ENCODE data around the gene KRTAP10-5.
"Not testable (repeated sequence)": the region's sequence is repeated elsewhere in the genome, so short reads cannot be mapped to it uniquely, and the experiment has no call there.

The KRTAP10-5 gene, protein sequence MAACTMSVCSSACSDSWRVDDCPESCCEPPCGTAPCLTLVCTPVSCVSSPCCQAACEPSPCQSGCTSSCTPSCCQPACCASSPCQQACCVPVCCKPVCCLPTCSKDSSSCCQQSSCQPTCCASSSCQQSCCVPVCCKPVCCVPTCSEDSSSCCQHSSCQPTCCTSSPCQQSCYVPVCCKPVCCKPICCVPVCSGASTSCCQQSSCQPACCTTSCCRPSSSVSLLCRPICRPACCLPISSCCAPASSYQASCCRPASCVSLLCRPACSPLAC

DNA sequence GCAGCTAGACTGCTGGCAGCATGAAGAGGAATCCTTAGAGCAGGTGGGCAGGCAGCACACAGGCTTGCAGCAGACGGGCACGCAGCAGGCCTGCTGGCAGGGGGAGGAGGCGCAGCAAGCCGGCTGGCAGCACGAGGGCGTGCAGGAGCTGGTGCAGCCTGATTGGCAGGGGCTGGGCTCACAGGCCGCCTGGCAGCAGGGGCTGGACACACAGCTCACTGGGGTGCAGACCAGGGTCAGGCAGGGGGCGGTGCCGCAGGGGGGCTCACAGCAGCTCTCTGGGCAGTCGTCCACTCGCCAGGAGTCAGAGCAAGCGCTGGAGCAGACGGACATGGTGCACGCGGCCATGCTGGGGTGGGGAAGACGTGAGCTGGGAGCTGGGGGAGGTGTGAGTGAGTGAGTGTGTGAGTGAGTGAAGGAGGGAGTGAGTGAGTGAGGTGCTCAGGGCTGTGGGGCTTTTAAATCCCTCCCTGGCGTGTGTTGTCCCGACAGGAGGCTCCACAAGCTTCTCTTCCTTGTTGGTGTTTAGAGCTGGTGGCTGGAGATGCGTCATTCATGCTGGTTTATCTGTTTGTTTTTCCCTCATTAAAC, at the start of gene KRTAP10-5:
Gene KRTAP10-5, minus strand, starts transcription at position 374 of the 591 bp plus-strand sequence. Its CDS starts 26 bp downstream, at position 348.
- not testable (repeated sequence) for DNase-seq

DNA sequence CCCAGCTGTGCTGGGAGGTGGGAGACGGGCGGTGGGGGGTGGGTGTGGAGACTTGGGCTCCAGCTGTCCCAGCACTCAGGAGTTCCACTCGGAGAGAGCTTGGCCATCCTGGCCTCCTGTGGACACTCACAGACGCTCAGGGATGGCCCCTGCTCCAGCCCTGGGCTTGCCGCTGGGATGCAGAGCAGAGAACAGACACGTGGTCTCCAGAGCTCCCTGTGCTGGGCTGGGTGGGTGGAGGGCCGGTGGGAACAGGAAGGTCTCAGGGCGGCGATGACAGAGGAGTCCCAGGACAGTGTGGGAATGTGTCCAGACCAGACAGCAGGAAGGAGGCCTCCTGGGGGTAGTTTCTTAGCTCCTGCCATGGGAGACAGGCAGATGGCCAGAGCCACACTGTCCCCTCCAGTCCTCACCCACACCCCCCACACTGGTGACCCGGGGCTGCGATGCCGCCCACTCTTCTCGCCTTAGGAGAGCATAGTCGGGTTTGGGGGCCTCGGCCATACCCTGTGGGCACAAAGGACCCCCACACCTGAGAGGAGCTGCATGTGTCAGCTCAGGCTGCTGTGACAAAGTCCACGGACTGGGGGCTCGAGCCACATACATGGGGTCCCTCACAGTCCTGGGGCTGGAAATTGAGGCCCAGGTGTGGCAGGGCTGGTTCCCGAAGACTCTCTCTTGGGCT, 48.4 kb upstream of the KRTAP10-5 start:
- DNase-seq: no peak

DNA sequence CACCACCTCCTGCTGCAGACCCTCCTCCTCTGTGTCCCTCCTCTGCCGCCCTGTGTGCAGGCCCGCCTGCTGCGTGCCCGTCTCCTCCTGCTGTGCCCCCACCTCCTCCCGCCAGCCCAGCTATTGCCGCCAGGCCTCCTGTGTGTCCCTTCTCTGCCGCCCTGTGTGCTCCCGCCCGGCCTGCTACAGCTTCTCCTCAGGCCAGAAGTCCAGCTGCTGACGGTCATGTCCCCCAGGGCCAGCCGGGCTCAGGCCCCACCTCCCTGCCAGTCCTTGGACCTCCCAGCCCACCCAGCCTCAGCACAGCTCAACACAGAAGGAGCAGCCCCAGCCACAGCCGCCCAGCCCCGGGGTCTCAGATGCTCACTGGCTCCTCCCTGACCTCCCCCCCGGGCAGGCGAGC, 47.4 kb upstream of the KRTAP10-5 start:
- DNase-seq: not testable (repeated sequence)

DNA sequence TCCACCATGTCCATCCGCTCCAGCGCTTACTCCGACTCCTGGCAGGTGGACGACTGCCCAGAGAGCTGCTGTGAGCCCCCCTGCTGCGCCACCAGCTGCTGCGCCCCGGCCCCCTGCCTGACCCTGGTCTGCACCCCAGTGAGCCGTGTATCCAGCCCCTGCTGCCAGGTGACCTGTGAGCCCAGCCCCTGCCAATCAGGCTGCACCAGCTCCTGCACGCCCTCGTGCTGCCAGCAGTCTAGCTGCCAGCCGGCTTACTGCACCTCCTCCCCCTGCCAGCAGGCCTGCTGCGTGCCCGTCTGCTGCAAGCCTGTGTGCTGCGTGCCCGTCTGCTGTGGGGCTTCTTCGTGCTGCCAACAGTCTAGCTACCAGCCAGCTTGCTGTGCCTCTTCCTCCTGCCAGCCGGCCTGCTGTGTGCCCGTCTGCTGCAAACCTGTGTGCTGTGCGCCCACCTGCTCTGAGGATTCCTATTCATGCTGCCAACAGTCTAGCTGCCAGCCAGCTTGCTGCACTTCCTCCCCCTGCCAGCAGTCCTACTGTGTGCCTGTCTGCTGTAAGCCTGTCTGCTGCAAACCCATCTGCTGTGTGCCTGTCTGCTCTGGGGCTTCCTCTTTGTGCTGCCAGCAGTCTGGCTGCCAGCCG, 46.9 kb upstream of the KRTAP10-5 start:
- DNase-seq: not testable (repeated sequence)

DNA sequence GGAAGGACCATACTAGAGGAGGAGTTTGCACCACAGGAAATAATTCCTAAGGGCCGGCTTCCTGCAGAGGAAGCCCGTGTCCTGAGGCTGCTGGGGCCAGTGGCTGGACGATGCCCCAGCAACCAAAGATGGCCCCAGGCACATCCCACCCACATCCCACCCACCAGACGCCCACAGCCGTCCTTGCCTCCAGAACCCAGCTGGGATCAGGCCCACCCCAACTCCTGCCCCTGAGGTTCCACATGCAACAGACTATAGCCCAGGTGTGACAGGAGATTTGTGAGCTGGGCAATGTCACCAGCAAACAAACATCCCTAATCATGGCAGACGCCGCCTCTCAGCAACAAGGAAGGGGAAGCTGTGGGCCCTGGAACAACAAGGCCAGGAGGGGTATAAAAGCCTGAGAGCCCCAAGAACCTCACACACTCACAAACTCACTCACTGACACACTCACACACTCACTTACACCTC, 46.3 kb upstream of the KRTAP10-5 start, which contains the start of gene KRTAP10-9:
Gene KRTAP10-9, plus strand, starts transcription at position 421 of the 471 bp plus-strand sequence. CDS start 79 bp downstream, outside the sequence.
- DNase-seq: no peak

DNA sequence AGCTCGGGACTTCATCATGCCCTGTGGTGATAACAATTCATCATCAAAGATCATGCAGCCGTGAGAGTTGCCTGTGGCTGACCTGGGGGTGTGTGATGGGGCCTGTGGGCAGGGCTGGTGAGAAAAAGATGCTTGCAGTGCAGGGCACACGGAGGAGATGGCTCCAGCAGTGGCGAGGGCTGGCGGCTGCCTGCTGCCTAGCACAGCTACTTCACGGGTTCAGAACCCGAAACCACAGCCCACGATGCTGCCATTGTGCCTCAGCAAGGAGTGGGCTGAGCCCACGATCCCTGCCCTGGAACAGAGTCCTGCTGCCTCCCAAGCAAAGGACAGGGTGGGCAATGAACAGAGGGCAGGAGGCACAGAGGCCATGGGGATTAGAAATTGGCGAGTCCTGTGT, 45.9 kb upstream of the KRTAP10-5 start:
- DNase-seq: no peak

DNA sequence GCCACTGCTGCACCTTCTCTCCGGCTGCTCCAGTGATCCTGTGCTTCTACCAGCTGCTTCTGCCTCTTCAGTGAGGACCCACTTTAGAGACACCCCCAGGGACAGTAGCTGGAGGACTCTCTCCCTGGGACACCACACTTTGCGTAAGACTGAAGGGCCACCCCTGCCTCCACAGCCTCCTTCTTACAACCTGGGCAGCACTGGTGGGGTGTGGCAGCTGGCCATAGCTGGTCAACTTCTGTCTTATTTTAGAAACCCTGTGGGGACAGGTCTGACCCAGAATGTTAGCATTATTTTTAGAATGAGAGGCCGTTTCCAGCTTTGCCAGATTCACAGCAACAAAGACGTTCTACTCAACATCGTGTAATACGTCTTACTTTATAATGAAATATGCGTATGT, 45.4 kb upstream of the KRTAP10-5 start:
- DNase-seq: no peak

DNA sequence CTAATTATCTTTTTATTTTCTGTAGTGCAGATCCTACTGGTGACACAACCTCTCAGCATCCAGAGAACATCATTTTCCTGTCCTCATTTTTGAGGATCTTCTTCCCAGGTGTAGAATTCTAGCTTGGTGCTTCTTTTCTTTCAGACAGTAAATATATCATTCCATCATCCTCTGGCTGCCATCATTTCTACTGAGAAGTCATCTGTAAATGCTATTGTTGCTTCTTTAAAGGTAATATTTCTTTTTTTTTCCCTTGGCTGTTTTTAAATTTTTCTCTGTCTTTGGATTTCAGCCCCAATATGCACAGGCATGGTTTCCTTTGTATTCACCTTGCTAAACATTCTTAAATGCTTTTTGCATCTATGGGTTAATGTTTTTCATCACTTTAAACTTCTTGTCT, 43.2 kb upstream of the KRTAP10-5 start:
- DNase-seq: no peak

DNA sequence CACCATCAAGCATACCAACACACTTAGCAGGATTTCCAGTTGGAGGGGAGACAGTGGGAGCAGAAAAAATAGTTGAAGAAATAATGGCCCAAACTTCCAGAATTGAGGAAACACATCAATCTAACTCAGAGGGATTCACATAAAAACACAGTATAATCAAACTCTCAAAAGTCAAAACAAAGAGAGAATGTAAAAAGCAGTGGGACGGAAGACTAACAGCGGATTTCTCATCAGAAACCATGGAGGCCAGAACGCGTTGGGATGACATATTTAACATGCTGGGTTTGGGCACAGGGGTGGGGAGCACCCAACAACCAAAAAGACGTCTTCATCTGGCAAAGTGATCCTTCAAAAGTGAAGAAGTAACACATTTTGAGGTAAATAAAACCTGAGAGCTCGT, 39.5 kb upstream of the KRTAP10-5 start:
- DNase-seq: no peak

DNA sequence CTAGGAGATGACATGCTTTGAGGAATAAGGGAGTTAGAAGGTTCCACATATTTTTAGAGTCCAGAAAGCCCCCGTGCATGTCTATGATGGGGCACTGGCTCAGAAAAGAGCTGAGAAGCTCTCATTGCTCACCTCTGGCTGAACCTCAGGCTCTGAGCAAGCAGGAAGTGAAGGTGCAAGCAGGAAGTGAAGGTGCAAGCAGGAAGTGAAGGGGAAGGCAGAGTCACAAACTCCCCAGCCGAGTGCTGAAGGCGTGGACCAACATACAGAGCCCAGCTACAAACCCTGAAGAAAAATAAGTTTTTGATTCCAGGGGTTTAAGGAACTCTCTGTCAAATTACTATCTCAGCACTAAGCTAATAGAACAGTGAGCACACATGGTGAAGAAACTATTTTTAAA, 38.5 kb upstream of the KRTAP10-5 start:
- DNase-seq: no peak

DNA sequence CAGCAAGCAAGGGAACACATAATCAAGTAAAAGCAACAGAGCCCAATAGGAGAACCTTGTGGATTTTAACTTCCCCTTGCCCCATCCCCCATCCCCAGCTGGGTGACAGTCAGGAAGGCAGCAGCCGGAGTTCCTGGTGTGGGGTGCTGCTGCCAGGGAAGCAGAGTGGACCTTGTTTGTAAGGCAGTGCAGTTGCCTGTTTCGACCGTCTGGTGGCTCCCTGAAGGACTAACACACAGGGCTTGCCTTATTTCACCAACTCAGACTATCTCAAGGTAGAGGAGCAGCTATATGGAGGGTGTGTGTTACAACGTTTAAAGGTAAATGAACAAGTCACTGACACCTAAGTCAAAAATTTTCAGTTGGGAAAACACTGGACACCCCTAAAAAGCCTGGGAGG, 38.1 kb upstream of the KRTAP10-5 start:
- DNase-seq: no peak

DNA sequence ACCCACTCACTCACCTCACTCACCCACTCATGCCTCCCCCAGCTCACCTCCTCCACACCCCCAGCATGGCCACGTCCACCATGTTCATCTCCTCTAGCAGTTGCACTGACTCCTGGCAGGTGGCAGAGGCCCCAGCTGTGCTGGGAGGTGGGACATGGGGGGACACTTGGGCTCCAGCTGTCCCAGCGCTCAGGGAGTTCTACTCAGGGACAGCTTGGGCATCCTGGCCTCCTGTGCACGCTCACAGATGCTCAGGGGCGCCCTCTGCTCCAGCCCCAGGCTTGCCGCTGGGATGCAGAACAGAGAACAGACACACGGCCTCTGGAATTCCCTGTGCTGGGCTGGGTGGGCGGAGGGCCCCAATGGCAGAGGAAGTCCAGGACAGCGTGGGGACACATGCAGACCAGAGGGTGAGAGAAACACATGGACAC, 36.7 kb upstream of the KRTAP10-5 start:
- DNase-seq: no peak

DNA sequence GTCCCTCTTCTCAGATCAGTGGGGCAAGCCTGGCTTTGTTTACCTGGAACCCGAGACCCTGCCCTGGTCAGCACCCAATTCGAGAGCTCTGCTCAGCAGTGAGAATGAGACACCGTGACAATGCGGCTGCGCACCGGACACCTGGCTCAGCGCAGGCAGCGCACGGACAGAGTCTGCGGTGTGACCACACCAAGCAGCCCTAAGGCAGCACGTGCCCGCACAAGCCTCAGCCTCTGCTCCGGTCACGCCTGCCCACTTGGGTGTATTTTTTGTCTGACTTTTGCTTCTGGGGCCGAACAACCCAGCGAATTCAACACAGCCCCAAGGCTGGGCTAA, 36.2 kb upstream of the KRTAP10-5 start:
- DNase-seq: no peak

DNA sequence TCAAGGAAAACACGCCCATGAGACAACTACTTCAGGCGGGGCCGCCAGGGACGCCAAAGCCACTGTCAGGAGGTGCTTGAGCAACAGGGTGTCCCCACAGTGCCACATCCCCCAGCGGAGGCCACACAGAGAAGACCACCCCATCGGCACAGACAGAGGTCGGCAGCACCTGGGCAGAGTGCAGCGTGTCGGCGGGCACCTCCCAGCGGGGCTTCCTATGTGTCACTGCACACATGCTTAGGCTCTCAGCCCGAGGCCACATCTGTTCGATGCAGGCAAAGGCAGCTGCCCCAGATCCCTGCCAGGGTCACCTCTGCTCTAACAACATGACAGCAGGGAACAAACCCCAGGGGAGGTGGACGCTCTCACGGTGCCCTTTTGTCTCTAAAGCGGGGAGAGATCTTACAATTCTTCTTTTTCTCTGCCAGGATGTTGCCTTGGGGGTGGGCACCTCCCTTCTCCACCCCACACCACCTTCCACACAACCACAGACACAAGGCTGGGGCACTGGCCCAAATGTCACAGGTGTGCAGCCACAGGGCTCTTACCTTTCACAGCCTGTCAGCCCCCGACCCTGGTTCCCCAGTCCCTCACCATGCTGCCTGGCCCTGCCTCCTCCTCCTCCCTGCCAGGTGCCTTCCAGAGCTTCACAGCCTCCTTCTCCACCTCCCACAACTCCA, 35.6 kb upstream of the KRTAP10-5 start:
- DNase-seq: no peak

DNA sequence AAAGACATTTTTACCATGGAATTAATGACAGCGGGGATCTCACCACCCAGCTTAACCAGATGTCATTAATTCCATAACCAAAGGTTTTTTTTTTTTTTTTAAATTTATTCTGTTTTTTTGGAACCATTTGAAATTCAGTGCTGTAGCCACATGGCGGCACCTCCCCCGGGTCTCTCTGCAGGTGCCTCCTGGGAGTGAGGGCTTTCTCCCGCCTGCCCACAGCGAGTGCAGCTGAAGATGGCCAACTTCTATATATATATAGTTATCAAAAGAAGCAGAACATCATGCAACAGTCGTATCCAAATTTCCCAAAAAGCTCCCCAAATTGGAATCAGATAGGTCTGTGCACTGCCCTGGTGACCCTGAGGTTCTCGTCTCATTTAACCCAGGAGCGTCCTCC, 35.1 kb upstream of the KRTAP10-5 start:
- DNase-seq: no peak

DNA sequence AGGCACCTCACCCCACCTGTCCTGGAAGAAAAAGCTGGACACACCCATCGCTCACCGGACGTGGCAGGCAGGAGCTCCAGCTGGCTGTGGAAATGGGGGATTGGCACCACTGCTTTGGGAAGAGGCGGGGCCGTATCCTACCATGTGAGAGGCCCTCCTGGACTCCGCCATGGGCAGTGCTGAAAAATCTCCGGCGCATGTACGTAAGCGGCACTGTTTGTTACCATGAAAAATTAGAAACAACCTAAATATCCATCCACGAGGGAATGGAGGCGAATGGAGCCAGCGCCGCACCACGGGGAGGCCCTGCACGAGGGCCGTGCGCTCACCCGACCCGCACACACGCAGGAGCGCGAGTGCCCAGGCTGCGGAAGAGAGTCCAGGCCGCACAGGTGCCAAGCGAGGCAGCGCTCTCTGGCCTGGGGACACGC, 34.6 kb upstream of the KRTAP10-5 start:
- no peak for DNase-seq

DNA sequence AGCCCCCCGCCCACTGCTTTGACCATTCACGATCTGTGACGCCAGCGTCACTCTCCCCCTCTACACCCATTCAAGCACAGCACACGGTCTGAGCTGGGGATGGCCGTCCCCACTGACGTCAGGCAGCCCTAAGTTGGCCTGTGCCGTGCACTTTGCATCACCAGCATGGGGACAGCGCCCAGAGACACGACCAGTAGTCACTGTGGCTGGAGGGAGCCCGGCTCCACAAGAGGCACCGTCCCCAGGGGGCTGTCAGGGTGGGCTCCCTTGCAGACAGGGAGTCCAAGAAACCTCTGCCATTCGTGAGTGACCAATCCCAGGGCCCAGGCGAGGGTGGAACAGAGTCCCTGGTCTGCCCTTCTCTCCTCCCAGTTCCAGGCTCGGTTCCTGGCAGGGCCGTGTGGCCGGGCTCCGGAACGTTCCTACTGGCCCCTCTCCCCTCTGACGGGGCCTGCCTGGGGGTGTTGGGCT, 33.8 kb upstream of the KRTAP10-5 start:
- no peak for DNase-seq

DNA sequence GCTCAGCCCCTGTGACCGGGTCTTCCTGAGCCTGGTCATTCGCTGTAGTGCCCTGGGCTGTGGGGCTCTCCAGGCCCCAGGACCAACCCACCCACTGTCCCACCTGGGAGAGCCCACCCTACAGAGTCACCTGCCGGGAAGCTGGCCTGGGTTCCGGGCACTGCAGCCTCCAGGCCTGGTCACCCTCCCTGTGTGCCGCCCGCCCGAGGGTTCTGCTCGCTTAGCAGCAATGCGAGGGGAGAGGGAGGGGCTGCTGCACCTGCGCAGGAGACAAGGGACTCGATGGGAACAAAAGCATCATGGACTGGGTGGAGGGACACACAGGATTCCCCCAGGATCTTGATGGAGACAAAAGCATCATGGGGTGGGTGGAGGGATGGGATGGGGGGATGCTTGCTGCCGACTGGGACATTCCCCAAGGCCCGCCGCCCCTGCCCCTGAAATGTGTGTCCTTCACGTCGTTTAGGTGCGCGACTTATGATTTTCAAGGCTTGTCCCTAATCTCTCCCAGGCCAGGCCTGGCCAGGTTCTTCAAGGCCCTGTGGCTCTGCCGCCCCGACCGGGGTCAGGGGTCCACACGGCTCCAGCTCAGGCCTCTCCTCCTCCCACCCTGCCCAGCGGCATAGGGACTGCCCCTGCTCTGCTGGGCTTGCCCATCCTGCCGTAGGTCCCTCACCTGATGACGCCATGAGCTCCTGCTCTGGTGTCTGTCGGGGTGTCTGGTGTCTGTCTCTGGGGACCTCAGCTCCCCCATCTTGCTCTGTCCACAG, 33.2 kb upstream of the KRTAP10-5 start:
- no peak for DNase-seq

DNA sequence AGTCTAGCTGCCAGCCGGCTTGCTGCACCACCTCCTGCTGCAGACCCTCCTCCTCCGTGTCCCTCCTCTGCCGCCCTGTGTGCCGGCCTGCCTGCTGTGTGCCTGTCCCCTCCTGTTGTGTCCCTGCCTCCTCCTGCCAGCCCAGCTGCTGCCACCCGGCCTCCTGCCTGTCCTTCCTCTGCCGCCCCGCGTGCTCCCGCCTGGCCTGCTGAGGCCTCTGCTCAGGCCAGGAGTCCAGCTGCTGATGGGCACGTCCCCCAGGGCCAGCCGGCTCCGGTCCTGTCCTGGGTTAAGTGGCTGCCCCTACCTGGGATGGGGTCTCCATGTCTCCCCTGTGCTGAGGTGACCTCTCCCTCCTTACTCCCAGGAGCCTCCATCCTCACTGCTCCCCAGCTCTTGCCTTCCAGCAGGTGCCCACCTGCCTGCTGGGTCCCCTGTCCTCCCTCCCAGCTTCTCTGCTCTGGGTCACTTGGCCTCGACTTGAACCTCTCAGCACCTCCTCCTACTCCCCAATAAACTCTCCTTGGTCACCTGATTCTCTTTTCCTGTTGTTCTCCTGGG, 32.3 kb upstream of the KRTAP10-5 start:
- no peak for DNase-seq

DNA sequence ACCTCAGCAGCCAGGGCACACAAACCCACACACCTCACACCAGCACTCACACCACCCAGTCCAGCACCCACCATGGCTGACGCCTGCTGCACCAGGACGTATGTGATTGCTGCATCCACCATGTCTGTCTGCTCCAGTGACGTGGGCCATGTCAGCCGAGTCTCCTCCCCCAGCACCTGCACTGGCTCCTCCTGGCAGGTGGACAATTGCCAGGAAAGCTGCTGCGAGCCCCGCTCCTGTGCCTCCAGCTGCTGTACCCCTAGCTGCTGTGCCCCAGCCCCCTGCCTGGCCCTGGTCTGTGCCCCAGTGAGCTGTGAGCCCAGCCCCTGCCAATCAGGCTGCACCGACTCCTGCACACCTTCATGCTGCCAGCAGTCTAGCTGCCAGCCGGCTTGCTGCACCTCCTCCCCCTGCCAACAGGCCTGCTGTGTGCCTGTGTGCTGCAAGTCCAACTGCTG, 31.7 kb upstream of the KRTAP10-5 start, which contains the start of gene KRTAP10-8:
Gene KRTAP10-8, plus strand, starts transcription at position 51 of the 458 bp plus-strand sequence. Its CDS starts 22 bp downstream, at position 73.
- DNase-seq: no peak

DNA sequence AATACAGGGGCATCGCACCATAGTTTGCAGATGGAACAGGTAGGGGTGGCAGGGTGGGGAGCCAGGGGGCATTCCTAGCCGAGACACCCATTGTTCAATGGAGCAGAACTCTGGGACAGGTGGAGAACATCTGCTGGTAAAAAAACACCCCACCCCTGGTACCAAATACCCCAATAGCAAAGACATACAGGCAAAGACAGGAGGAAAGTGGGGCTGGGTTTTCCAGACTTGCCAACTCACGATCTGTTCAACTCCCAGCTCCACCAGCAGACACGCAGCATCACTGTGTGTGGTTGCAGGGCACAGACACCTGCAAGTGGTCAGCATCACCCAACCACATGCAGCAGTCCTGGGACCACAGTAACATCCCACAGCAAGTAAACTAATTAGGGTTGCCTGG, 31.1 kb upstream of the KRTAP10-5 start:
- DNase-seq: no peak
